Stimulated activated CD8-positive, alpha-beta memory T cell treated with anti-CD3 and anti-CD28 coated beads, Interleukin-15, amount 100 ng/mL, for 48 hours (primary cell): ENCODE measurements around the gene WFS1.

Experiments
- DNase-seq, 2 donors: peaks; one replicate each; pipeline ENCODE4 v3.0.0-alpha.2; 2020; ENCODE audit warnings: low read depth in 2 of 2

Gene WFS1

DNA sequence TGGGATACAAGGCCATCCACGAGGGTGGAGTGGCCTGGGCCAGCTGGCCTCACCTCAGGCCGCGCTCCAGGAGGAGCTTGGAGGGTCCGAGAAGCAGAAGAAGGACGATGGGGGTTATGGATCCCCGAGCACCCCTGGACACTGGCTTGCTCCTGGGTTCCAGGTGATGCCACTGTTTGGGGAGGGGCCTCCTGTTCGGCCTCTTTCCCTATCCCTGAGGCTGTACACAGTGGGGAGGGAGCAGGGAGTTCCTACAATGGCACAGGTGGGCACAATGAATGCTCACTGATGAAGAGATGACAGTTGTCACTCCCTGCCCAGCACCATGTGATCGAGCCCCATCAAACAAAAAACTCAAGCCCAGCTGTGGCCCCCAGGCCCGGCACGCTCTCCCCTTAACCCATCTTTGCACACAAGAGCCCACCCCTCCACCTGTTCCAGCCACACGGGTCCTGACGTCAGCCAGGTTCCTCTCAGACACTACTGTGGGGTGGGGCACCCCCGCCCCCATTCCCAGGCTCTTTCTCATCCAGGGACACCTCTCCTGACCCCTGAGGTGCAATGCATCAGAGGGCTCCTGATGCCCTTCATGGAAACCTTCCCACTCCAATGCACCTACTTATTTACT is 70.3 kb downstream of the WFS1 start:
- no peak for DNase-seq

DNA sequence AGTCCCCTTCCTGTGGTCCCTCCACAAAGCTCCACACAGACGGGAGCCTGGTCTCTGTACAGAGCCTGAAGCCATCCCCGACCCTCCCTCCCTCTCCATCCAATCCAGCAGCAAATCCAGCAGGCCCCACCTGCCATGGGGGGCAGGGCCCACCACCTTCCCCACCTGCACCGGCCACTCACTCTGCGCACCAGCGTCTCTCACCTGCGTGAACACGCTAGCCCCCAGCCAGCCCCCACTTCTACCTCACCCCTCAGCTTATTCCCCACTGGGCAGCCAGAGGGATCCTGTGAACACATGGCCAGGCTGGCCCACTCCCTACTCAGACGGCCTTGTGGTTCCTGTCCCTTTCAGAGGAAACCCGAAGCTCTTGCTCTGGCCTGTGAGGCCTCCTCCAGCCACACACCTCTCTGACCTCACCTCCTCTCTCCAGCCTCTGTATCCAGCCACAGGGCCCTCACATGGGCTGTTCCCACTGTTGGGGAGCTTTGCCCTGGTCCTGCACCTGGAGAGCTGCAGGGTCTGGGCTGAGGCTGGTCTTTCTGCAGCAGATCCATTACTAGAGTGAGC is 70.9 kb downstream of the WFS1 start:
- DNase-seq: no peak

DNA sequence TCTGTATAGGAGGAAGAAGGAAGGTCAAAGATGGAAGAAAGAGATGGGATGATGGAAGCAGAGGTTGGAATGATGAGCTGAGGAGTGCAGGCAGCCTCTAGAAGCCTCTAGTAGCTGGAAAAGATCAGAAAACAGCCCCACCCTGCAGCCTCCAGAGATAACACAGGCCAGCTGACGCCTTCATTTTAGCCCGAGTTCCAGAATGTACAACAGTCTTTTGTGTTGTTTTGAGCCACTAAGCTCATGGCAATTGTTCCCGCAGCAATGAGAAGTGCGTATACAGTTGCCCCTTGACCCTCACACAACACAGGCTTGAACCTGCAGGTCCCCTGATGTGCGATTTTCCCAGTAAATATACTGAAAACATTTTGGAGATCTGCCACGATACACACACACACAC is 72.0 kb downstream of the WFS1 start:
- DNase-seq: no peak

DNA sequence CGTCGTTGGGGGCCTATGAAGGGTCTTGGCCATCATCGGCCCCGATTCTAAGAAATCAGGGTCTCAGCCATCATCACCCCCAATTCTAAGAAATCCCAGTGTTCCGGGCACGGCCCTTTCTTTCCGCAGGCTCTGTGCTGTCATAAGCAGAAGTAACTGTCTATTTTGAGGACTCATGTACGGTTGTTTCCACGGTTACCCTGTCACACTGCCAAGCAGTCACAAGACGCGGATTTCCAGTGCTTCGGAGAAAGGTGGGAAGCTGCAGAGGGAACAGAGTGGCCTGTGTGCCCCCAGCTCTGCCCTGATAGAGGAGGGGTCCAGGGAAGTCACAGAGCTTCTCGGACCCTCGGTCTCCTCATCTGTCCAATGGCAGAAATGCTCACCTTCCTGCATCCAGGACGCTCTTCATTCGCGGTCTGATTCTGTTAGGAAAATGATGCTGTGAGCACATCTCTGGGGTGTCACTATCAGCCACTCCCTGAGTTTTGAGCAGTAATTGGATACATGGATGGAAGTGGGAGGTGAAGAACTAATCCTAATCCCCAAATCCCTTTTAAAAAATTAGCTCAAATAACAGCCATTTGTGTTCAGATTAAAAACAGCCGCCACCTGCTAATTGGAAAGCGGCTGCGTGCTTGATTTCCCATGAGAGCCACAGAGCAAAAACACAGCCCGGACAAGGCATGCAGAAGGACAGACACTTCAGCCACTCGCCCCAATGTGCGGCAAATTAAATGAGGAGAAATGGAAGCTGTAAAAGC is 73.1 kb downstream of the WFS1 start:
- DNase-seq: no peak

DNA sequence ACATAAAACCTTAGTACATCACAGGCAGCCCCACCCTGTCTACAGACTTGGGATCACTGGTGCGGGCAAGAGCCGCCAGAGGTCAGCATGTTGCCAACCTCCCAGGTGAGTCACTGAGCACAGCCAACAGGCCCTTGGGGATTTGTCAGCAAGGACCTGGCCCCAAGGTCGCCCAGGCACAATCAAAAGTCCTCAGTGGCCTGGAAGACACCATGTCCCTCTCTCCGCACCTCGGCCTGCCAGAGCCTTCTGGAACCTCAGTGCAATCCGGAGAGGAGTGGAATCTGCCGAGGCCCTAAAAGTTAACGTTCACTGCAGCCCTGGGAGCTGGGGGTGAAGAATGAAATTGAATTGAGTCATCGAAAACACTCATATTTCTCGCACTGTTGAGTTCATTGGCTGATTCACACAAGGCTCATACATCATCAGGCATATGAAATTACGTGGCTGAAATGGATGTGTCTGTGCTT is 74.3 kb downstream of the WFS1 start:
- DNase-seq: no peak

DNA sequence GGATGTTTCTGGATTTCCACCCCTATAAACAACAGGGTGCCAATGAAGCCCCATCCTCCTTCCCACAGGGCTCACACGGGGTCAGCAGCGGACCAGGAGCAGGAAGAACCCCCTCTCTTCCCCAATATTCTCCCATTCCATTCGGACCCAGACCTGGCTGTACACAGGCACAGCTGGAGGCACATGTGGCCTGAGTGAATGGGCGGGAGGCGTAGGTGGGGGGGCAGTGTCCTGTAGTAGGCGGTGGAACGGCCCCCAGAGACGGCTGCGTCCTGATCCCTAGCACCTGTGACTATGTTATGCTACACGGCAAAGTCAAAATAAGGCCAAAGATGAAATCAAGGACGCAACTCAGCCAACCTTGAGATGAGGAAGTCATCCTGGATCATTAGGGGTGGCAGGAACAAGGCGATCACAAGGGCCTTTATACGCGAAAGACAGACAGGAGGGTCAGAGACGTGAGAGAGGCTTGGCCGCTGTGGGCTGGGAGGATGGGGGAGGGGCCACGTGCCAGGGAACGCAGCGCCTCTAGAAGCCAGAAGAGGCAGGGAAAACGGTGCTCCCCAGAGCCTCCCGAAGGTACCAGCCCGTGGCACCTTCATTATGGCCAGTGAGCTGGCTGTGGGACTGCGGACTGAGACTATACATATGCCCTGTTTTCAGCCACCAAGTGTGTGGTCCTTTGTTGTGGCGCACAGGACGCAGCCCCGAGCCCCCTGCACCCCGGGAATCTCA is 75.6 kb downstream of the WFS1 start:
- no peak for DNase-seq

DNA sequence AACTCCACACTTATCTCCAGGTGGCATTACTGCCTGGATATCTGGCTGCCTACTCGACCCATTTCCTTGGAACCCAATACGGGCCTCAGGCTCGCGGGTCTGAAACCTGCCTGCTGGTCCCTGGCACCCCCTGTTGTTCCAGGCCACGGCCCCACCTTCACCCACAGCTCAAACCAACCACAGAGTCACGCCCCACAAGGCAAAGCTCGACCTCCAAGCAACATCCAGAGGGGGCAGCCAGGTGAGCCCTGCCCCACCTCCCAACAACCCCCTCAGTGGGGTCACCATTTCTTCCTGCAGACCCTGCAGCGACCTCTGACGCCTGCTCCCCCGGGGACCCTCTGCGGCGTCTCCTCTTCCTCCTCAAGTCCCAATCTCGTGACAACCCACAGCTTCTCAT is 76.2 kb downstream of the WFS1 start:
- no peak for DNase-seq

DNA sequence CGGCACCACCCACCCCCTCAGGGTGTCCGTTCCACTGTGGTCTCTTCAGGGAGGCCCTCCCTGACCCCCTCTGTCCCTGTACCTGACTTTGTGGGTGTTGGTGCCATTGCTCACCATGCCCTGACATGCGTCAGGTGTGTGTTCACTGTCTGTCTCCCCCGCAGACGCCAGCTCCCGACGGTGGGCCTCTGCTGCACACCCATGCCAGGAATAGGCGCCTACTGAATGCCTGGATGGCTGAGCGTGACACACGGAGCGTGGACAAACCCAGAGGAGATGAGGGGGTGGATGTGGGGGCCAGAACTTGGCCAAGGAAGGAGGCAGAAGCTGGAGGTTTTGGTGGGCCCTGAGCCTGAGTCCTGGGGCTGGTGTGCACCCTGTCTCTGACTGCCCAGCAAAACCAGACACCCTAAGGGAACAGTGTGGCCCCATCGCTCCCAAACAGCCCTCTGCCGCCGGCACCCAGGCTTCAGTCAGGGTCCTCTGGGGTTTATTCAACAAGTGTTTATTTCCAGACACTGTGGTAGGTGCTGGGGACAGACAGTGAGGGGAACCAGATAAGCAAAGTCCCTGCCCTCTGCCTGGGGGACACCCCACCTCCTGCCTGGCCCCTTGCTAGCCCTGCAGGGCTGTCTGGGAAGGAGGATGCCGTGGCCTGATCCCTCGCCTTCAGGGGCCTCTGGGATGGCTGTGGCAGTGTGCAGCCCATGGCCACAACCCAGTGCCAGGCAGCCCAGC is 76.9 kb downstream of the WFS1 start:
- DNase-seq: no peak

DNA sequence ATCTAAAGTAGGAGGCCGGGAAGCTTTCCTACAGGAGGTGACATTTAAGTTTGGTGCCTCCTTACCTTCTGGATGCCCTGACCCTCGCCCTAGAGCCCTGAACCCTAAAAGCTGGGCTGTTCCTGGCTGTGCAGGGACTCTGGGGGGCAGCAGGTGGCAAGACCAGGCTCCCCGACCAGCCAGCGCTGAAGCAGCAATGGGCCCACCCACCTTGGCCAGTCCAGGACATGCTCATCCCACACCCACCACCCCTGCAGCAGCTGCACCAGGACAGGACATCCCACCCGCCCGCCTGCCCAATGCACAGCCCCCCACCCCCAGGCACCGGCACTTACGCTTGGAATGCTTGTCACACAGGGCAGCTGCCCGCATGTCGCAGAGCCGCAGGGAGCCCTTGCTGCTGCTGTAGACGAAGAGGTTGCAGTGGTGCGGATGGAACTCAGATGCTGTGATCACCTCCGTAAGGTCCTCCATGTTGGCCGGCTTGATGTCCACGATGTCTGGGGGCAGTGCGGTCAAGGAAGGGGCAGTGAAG is 77.9 kb downstream of the WFS1 start:
- no peak for DNase-seq

DNA sequence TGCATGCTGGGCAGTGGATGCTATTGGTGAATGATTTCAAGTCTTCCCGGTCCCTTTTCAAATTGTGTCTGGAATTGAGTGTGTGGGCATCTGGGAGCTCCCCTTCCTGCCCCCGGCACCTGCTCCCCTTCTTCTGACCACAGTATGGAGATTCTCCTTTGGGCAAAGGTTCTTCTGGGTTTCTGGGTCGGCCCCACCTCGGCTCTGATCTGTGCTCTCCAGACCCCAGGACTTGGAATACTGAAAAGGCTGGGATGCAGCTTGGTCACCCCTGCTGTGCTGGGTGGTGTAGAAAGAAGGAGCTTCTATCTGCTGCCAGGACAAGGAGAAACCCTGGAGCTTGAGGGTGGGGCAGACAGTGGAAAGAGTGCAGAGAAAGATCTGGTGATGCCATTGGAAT is 78.8 kb downstream of the WFS1 start:
- DNase-seq: no peak

DNA sequence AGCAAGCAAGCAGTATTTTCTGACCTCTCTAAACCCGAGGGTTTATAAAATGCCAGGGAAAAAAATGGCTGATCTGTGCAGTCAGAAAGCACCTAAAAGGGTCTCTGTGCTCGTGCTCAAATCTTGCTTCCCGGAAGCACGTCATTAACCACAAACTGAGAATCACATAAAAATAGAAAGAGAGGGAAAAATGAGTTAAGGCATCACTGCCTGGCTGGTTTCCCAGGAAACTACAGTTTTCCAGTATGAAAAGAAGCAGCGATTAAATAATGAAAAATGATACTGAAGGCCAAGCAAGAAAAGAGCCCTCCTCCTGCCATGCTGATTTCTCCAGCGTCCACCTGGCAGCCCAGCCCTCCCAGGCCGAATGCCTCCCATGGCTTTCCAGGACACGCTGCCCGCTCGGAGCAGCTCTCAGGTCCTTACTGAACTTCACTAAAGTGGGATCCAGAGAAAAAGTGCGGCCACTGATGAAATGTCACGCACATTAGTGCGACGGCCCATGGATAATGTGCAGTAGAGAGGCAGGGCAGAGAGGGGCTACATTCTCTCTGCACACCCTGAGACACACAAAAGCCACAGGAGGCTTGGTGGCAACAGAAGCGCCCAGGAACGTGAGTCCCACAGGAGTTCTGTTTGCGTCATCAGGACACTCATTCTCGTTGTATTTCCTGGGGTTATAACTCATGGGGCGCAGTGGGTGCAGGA is 80.4 kb downstream of the WFS1 start:
- DNase-seq: no peak

DNA sequence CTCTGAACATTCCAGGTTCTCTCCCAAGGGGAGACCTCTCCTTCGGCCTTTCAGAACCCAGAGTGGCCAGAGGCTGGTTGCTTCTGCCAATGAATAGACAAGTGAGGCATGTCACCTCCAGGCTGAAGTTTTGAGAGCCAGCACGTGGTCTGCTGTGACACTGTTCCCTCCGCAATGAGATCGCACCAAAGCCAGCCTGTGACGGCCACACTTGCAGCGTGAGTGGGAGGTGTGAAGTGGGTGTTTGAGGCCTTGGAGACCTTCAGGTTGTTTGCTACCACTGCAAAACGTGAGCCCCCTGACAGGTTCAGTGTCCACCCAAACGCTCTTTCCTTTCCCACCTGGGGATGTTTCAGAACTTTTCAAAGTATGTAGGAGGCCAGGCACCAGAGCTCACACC is 81.0 kb downstream of the WFS1 start:
- no peak for DNase-seq

DNA sequence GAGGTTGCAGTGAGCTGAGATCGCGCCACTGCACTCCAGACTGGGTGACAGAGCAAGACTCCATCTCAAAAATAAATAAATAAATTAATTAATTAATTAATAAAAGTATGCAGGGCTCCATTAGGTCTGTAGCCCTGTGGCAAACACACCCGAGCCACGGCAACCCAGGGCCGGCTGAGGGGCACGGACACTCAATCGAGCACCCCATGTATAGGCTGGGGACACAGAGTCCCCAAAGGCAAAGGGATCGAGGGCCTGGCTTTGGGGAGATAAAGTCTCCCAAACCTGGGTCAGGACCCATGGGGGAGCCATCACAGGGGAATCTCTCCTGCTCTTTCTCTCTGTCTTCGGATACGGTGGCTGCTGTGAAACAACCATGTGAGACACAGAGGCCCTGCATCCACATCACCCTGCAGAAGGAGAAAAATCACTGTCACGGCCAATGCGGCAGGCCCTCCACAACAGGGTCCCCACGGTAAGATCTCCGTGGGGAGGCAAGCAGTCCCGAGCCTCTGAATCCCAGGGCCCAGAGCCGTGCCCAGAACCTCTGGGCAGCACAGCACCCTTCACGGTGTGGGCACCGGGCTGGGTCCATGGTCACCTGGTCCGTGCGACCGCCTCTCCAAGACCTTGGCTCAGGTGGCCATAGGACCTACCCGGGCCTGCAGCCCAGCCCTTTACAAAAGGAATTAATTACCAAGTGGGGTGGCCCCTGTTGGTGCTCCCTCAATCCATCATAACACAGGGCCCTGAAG is 81.8 kb downstream of the WFS1 start:
- no peak for DNase-seq

DNA sequence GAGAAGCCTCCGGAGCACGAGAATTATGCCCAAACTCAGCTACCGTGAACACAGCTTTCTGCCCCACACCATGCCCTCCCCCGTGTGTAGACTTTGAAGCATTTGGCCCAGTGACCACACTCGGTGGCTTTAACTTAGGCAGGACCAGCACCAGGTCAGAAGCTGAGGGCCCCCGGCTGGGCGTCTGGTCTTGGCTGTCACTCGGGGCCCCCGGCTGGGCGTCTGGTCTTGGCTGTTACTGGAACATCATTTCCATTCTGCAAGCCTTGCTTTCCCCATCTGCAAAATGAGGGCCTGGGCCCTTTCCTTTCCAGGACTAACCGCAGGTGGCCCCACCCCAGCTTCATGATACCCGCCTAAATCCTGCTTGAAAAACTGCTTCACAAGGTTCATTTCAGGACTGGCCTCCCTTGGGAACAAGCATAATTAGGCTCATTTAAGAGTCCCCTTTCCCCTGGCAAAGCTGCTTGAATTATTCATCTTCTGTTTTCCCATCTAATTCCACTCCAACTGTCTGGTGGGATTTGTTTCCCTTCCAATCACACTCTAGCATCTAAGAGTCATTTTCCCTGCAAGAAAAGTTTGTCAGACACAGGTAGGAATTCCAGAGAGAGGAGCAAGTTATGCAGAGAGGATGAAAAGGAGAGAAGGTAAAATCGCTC is 82.5 kb downstream of the WFS1 start:
- DNase-seq: no peak
